SK-N-MC (cell line): ENCODE results near the gene ARHGEF33.

ENCODE experiments used
- EZH2 ChIP-seq: fragments of 200-600 bp; sonication (generic); IDR thresholded peaks from one replicate; pipeline ENCODE4 v1.6.1; 2017; ENCODE audit warnings: antibody characterized with exemption
- FOXP2 ChIP-seq: optimal IDR thresholded peaks from 2 replicates; pipeline ENCODE3; 2011; ENCODE audit warnings: mild to moderate bottlenecking, moderate library complexity; ENCODE audit not compliant: insufficient read depth; ENCODE audit errors: extremely low read length, control extremely low read depth
- POLR2AphosphoS5 ChIP-seq: IDR thresholded peaks from 2 replicates; pipeline ENCODE4 v1.6.1; 2012; ENCODE audit warnings: mild to moderate bottlenecking, low read depth, low read length, borderline replicate concordance

DNA sequence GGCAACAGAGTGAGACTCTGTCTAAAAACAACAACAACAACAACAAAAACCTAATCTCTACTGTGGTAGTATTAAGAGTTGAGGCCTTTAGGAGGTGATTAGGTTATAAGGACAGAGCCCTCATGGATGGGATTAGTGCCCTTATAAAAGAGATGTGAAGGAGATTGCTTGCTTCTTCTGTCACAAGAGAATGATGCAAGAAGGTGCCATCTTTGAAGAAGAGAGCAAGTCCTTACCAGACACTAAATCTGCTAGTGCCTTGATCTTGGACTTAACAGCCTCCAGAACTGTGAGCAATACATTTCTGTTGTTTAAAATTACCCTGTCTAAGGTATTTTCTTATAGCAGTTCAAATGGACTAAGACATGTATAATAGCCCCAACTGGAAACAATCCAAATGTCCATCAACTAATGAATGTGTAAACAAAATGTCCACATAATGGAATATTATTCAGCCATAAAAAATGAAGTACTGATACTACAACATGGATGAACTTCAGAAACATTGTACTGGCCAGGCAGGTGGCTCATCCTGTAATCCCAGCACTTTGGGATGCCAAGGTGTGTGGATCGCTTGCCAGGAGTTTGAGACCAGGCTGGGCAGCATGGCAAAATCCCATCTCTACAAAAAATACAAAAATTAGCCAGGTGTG, 1.6 kb upstream of the ARHGEF33 start:
- TF ChIP-seq EZH2 (no peak), POLR2AphosphoS5 (no peak), FOXP2 (no peak)
